Measurements from ENCODE around the gene SEC14L1.

GRCh38 chr17:77160091-77160874, 19.5 kb downstream of the SEC14L1 start:
- TF ChIP-seq, protein P1, sequence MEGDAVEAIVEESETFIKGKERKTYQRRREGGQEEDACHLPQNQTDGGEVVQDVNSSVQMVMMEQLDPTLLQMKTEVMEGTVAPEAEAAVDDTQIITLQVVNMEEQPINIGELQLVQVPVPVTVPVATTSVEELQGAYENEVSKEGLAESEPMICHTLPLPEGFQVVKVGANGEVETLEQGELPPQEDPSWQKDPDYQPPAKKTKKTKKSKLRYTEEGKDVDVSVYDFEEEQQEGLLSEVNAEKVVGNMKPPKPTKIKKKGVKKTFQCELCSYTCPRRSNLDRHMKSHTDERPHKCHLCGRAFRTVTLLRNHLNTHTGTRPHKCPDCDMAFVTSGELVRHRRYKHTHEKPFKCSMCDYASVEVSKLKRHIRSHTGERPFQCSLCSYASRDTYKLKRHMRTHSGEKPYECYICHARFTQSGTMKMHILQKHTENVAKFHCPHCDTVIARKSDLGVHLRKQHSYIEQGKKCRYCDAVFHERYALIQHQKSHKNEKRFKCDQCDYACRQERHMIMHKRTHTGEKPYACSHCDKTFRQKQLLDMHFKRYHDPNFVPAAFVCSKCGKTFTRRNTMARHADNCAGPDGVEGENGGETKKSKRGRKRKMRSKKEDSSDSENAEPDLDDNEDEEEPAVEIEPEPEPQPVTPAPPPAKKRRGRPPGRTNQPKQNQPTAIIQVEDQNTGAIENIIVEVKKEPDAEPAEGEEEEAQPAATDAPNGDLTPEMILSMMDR (IDR thresholded peaks at IDR 0.05): no peak
- TF ChIP-seq POLR2A (IDR thresholded peaks at IDR 0.05): no peak
- no peak for TF ChIP-seq EP300 (IDR thresholded peaks at IDR 0.05)
